Coronary artery (tissue), 2 donors: ENCODE data around the gene RYR3.

ENCODE experiments used
- DNase-seq: peaks from one replicate; pipeline ENCODE4 v3.0.0-alpha.2; 2017; ENCODE audit warnings: low spot score
- H3K27ac ChIP-seq, 2 donors: fragments of 200-600 bp; sonication (generic); one replicate each; pipeline ENCODE4 v1.5.1; 2016 to 2019
- H3K4me3 ChIP-seq: fragments of 200-600 bp; sonication (generic); 2 replicates; pipeline ENCODE4 v1.5.1; 2016; ENCODE audit warnings: mild to moderate bottlenecking, moderate library complexity
- TF ChIP-seq, protein P1 (sequence below): fragments of 200-600 bp; sonication (generic); IDR thresholded peaks from one replicate; pipeline ENCODE4 v1.5.1; 2019; ENCODE audit warnings: antibody characterized with exemption

The RYR3 gene

GRCh38 chr15:33453761-33454160 is 143.0 kb downstream of the RYR3 start:
- DNase-seq, result no peak
- TF ChIP-seq, protein P1, sequence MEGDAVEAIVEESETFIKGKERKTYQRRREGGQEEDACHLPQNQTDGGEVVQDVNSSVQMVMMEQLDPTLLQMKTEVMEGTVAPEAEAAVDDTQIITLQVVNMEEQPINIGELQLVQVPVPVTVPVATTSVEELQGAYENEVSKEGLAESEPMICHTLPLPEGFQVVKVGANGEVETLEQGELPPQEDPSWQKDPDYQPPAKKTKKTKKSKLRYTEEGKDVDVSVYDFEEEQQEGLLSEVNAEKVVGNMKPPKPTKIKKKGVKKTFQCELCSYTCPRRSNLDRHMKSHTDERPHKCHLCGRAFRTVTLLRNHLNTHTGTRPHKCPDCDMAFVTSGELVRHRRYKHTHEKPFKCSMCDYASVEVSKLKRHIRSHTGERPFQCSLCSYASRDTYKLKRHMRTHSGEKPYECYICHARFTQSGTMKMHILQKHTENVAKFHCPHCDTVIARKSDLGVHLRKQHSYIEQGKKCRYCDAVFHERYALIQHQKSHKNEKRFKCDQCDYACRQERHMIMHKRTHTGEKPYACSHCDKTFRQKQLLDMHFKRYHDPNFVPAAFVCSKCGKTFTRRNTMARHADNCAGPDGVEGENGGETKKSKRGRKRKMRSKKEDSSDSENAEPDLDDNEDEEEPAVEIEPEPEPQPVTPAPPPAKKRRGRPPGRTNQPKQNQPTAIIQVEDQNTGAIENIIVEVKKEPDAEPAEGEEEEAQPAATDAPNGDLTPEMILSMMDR, result no peak
- H3K27ac ChIP-seq, result no peak overlapping the region
- no peak overlapping the region for H3K4me3 ChIP-seq

- Histone ChIP-seq H3K27ac (no peak overlapping the region), H3K4me3 (no peak overlapping the region)
- TF ChIP-seq, protein P1, result no peak
- no peak for DNase-seq
Measured at GRCh38 chr15:33454346-33454745, 143.6 kb downstream of the RYR3 start.

DNA sequence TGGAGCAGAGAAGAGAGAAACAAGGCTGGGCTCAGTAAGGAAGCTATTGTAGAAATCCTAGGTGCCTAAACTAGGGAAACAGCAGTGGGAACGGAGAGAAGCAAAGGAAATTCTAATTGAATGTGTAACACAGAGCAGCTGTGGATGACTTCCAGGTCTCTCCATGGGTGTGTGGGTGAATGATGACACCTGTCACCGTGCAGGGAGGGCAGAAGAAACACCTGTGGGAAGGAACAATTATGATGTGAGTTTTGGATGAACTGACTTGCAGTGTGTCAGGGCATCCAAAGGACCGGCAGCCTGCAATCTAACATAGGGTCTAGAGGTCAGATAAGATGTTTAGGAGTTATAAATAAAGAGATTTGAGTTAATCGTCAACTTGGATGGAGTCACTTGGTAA is 144.2 kb downstream of the RYR3 start:
- DNase-seq, result no peak
- Histone ChIP-seq H3K4me3 (no peak overlapping the region), H3K27ac (no peak overlapping the region)
- TF ChIP-seq, protein P1, result no peak

- no peak overlapping the region for H3K4me3 ChIP-seq
- TF ChIP-seq, protein P1, result no peak
- no peak overlapping the region for H3K27ac ChIP-seq
- no peak for DNase-seq
Measured at GRCh38 chr15:33458421-33458820, 147.7 kb downstream of the RYR3 start.

DNA sequence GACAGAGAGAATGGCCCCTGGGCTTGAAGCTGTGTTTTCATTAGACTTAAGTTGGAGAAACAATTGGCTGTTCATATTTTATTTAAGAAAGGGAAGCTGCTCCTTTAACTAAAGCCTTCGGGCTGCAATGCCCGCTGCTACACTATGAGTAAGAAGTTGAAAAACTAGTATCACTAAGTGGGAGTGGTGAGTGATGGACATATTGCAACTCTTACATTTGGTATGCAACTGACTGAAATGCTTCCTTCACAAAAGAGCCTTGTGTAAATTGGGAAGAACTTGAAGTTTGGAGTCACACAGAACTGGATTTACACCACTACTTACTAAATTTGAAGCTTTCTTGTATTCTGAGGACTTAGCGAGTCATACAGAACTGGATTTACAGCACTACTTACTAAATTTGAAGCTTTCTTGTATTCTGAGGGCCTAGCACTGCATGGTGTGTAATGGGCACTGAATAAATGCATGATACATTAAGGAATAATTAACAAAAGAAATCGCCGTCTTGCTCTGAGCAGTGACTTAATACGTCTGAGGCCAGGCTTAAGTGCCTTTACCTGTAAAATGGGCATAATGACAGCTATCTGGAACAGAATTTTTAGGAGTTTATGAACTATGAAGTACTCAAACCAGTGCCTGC is 149.5 kb downstream of the RYR3 start:
- no peak for DNase-seq
- Histone ChIP-seq H3K27ac (no peak overlapping the region), H3K4me3 (no peak overlapping the region)
- TF ChIP-seq, protein P1, result no peak

DNA sequence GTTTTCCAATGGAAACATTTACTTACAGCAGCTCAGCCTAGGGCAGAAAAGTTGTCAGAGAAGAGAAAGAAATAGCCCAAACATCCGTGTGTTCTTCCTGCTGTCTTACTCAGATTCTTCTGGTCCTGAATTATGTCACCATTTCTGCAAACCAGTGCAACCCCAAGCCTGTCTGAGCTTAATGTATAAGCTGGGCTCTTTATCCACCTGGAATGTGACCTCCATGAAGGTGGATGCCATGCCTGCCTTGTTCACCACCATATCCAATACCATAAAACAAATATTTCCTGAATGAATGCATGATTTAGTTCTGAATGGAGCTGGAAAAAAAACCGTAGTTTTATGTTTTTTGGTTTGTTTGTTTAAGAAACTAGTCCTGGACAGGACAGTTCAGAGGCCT is 150.9 kb downstream of the RYR3 start:
- TF ChIP-seq, protein P1, result no peak
- Histone ChIP-seq H3K27ac (no peak overlapping the region), H3K4me3 (no peak overlapping the region)
- DNase-seq, result no peak

GRCh38 chr15:33467146-33467815 is 156.5 kb downstream of the RYR3 start:
- TF ChIP-seq, protein P1, result no peak
- Histone ChIP-seq H3K27ac (no peak overlapping the region), H3K4me3 (no peak overlapping the region)
- no peak for DNase-seq
